HS-5 (cell line): ENCODE results near the gene GALNTL6.

ENCODE experiments used
- DNase-seq: peaks from one replicate; pipeline ENCODE4 v3.0.0-alpha.2; 2012; ENCODE audit warnings: low read depth

GALNTL6 gene

DNA sequence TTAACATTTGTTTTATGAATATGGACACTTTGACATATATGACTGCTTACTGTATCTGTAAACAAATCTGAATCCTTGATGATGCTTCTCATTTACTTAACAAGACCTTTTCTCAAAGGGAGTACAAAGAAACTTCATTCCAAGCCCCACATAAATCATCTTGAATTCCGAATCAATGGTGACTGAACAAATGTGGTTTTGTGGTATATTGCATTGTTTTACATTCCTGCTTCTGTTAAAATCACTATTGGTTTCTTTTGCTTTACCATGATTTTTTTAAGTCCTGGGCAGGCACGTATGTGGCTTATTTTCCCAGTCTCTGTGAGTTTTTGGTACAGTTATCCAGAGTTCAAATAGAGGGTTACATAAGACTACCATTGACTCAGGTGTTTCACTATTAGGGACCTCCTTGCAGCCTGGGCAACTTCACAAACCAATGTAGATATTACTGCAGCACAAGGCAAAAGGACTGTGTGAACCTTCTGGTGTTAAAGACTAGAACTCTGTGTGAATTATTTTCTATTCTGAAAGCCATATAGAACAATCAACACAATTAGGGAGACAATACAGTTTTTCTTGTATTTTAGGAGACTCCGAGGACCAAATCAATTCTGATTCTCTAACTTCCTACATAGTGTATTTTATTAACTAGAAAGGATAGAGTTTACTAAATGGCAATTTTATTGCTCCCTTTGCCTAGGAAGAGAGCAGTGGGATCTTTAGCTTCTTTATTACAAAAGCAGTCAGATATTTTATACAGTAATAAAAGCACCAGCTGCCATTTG lies 196.4 kb downstream of the GALNTL6 start:
- DNase-seq = no peak

DNA sequence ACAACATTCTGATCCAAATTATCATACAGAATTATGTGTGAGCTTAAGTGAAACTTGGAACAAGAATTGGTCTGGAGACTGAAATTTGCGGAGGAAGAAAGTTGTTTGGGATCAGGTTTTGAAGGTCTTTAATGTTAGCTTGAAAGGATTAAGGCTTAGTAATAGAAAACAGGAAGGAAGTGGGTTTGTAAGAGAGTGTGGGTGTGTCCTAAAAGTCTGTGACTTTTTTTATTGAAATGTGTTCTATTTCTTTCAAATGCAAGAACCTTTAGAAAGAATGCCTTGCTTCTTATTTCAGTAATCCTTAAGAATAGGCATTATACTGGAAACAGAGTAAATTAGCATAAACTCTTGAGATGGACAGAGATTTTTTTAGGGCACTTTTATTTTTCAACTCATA lies 198.0 kb downstream of the GALNTL6 start:
- no peak for DNase-seq

DNA sequence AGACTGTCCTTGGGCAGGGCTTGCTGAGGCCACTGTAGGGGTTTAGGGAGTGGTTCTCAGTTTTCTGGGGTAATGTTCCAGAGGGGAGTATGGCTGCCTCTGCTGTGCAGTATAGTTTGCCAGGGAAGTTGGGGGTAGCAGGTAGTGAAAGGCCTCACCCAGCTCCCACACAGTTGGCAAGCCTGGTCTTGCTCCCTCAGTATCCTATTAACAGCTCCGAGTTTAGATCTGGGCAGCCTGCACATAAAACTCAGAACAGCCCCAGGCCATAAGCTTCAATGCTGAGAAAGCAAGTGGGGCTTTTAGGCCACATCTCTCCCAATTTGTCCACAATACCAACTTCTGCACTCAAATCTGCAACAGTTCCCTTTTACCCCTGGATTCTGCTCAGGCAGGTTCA lies 205.2 kb downstream of the GALNTL6 start:
- no peak for DNase-seq

DNA sequence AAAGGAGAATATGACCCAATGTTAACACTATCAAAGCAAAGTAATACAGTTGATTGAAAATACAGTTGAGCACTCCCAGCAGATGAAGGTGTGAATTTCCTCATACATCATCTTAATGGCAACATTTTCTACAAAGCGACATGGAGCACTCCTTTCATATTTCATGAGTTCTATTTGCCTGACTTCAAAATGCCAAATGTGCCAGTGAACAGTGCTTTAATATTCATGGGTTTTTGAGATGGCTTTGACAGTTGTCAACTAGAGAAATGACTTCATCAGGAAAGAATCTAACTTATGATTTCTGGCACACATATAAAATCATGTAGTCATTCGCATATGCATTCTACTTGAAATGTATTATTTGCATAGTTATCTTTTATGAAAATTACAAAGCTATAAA lies 222.4 kb downstream of the GALNTL6 start:
- no peak for DNase-seq

DNA sequence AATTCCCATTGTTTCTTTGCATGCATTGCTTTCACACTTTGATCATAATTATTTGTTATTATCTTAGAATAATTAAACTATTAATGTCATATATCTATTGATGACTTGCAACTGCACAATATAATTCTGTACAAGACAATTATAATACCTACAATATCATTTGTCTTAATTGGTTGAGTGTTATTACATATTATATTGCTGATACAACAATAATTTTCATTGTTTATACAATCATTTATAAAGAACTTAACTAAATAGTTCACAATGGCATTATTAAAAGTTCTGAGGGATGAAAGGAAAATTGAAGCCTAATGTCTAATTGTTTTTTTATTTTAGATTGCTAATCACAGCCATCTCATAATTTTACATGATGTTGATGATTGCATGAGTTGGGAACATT lies 227.6 kb downstream of the GALNTL6 start:
- no peak for DNase-seq

GRCh38 chr4:172042714-172043114 lies 229.5 kb downstream of the GALNTL6 start:
- DNase-seq = no peak

GRCh38 chr4:172045981-172046380 lies 232.8 kb downstream of the GALNTL6 start:
- no peak for DNase-seq

DNA sequence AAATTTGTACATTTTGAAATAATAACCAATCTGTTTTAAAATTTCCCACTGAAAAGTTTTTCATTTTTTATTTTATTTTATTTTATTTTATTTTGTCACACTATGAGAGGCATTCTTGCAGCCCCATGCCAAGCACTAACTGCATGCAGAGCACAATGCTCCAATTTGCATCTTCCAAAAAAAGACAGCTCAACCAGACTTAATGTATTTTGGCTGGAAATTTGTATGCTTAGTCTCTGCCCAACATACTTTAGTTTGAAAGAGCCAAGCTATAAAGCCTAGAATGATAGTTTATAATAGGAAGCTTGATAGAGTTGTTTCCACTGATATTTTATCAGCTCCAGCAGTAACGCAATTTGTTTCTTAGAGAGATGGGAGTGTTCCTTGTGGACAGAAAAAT lies 235.5 kb downstream of the GALNTL6 start:
- DNase-seq = no peak

DNA sequence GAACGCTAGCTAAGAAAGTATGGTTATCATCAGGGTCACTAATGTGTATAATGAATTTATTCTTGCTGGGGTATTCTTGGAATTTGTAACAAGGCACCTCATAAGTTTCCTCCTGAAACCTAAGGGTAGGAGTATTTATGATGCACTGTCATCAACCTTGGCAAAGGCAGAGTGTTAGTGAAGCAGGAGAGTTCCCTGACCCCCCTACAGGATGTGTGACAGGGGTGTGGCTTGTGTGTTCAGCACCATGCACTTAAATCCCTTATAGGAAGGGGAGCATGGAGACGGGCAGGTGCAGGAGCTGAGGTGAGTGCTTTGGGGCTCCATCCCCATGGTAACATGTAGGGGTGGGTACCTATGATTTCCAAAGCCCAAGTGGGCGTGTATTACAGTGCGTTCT lies 237.7 kb downstream of the GALNTL6 start:
- no peak for DNase-seq

GRCh38 chr4:172055046-172055445 lies 241.8 kb downstream of the GALNTL6 start:
- no peak for DNase-seq

DNA sequence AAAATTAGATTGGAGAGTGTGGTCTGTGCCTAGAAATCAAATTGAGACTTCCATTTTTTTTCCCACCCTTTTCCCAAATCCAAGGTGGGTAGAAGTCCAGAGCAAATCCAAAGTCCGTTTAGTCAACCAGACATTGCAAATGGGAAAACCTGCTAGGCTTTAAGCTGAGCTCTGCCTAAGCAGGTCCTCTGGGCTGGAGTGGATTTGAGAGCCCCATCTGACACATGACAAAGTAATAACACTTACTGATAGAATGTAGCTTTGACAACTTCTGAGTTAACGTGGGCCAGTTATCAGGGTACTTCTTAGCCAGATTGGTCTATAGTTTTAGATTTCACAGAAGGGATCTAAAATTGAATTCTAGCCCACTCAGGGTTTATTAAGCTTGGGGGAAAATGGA lies 242.3 kb downstream of the GALNTL6 start:
- DNase-seq = no peak

DNA sequence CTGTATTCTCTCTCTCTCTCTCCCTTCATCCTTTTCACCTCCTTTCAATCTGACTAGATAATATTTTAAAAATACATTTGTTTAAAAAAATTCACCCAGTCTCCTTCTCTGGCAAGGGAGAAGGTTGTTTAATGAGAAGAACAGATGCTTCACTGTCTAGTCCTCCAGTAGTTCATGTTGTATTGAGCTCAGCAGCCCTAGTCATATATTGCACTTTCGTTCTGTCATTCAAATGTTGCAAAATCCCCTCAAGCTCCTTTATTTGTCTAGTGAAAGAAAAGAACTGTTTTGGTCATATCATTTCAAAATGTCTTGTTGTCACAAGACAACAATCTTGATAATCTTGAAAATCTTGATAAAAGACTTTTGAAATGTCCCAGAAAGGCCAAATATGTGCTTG lies 248.0 kb downstream of the GALNTL6 start:
- no peak for DNase-seq

DNA sequence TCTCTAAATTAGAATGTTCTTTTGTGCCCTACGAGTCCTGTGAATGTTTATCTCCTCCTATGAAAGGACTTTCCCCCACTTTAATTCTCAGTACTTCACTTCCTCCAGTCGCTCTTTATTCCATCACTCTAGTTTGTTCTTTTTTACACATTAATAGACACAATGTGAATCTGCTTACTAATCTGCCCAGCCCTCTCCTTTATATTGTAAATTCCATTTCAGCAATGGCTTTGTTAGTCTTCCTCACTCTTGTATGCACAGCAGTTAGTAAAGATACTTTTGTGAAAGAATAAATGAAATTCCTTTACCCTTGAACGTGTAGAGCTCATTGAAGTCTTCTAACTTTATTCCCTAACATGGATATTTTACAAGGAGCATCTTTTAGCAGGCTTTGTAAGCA lies 255.3 kb downstream of the GALNTL6 start:
- no peak for DNase-seq

DNA sequence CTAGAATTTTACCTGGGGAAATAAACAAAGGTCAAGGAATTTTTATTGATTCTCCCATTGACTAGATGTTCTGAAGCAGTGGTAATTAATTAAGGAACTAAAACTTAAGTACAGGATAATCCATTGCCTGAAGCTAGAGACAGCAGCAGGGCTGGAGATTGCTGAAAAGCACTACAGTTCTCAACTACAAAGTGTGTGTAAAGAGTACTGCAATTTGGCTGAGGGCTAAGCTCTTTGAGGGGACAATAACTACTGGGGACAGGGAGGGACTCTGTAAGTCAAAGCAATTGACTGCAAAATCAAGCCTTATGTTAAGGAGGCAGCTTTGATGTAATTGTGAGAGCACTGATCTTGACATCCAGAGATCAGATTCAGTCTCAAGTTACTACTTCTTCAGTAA lies 260.4 kb downstream of the GALNTL6 start:
- DNase-seq = no peak

GRCh38 chr4:172083272-172083671 lies 270.1 kb downstream of the GALNTL6 start:
- DNase-seq = no peak

GRCh38 chr4:172088556-172088955 lies 275.4 kb downstream of the GALNTL6 start:
- no peak for DNase-seq

GRCh38 chr4:172095161-172095560 lies 282.0 kb downstream of the GALNTL6 start:
- no peak for DNase-seq

- no peak for DNase-seq
These were observed 283.6 kb downstream of the GALNTL6 start for GRCh38 chr4:172096786-172097185.

GRCh38 chr4:172099376-172099775 lies 286.2 kb downstream of the GALNTL6 start:
- DNase-seq = no peak

DNA sequence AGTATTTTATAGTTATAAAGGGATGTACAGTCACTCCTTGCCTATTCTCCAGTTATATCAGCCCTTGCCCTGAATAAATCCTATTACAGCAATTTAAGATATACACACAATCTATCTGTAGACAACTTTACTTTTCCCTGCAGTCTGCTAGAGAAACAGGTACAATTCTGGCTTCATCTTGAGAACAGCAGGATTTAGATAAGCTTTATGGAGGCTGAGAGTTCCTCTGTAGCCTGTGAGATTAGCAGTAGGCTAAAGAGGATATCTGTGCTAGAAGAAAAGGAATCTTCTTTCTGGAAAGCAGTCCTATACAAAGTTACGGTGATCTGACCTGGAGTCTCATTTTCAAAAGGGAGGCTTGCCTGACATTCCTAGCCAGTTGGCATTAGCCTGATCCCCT lies 290.3 kb downstream of the GALNTL6 start:
- no peak for DNase-seq

- DNase-seq = peak; percentile 31
These were observed 291.3 kb downstream of the GALNTL6 start for GRCh38 chr4:172104539-172104938.

- no peak for DNase-seq
These were observed 292.7 kb downstream of the GALNTL6 start for GRCh38 chr4:172105918-172106317.

DNA sequence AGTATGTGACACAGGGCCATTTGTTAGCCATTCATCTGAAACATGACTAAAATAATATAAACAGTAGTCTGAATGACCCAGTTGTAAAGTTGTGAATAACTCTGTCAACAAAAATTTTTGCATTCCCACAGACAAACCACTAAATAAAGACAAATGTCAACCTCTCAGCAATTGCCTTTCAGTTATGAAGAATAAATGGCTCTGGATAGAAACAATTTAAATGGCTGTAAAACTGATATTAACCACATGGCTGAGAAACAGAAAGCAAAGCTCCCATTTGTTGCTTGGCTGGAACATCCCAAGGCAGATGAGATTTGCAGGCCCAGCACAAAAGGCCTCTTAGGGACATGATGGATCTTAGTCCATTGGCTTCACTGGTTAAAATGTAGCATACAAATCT lies 296.3 kb downstream of the GALNTL6 start:
- DNase-seq = no peak

DNA sequence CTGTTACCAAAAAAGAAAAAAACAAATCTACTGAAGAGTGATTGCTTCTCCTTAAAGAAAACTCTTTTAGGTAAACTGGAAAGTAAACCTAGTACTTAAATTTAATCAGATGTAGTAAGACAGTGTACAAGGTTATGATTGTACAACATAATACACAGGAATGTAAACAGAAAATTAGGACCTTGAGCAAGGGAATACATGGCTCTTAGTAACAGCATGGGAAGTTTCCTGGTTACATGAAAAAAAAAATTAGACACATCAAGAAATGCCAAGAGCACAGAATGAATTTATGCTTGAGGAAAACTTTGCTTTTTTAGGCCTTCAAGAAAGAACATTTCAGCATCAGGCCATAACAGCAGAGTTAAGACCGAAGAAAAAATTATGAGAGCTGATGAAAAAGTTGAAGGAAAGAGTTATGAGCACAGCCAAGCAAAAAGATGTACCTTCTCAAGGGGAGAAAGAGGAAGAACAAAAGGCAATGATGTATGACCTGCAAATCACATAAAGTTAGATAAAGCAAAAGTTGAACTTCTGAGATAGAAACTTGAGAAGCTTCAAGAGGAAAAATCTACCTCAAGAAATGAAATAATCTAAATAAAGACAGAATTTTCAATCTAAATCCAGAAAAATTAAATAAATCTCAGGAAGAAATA lies 311.6 kb downstream of the GALNTL6 start:
- no peak for DNase-seq
